Stomach (tissue), 9 donors: ENCODE measurements around the gene PRKCD. TPM values are rescaled to one million over a fixed set of nuclear protein-coding genes. Genes with fewer than 3 reads are reported as not detected.

Source experiments
- DNase-seq, 2 donors: peaks; one replicate each; pipeline versions ENCODE4 v3.0.0 to v3.0.0-alpha.2; 2013 to 2019
- H3K27ac ChIP-seq, 5 donors: fragments of 200-600 bp in 4 of 5; sonication (generic) in 4 of 5; one replicate each; pipeline ENCODE4 v1.5.1; 2013 to 2019; ENCODE audit warnings: mild to moderate bottlenecking in 1 of 5, moderate library complexity in 1 of 5
- H3K27me3 ChIP-seq, 3 donors: fragments of 200-600 bp; sonication (generic); one replicate each; pipeline ENCODE4 v1.5.1; 2017 to 2019; ENCODE audit warnings: mixed run types in 1 of 3
- H3K36me3 ChIP-seq, 4 donors: fragments of 200-600 bp; sonication (generic); 1 replicate in 3 of 4; 2 replicates in 1 of 4; pipeline ENCODE4 v1.5.1; 2016 to 2019
- H3K4me1 ChIP-seq, 4 donors: fragments of 200-600 bp; sonication (generic); one replicate each; pipeline ENCODE4 v1.5.1; 2016 to 2019
- H3K4me3 ChIP-seq, 4 donors: fragments of 200-600 bp; sonication (generic) in 3 of 4; one replicate each; pipeline ENCODE4 v1.5.1; 2016 to 2019; ENCODE audit warnings: mild to moderate bottlenecking in 1 of 4
- H3K9me3 ChIP-seq, 4 donors: fragments of 200-600 bp; sonication (generic); one replicate each; pipeline ENCODE4 v1.5.1; 2016 to 2019
- CTCF ChIP-seq, 7 experiments: fragments of 450-650 bp in 4 of 7; fragments of 200-600 bp in 3 of 7; sonication (generic) in 3 of 7; IDR thresholded peaks; one replicate each; pipeline ENCODE4 v1.5.1; 2016 to 2019; ENCODE audit warnings: antibody characterized with exemption in 7 of 7, control low read depth in 2 of 7, mild to moderate bottlenecking in 1 of 7
- EP300 ChIP-seq: sonication (generic); formaldehyde crosslinking; IDR thresholded peaks from one replicate; pipeline ENCODE4 v1.6.1; 2017; ENCODE audit warnings: antibody characterized with exemption
- POLR2A ChIP-seq, 4 donors: fragments of 450-650 bp; IDR thresholded peaks; one replicate each; pipeline ENCODE4 v1.6.1; 2016; ENCODE audit warnings: antibody characterized with exemption in 4 of 4, control low read depth in 2 of 4, mild to moderate bottlenecking in 1 of 4, moderate library complexity in 1 of 4
- POLR2AphosphoS5 ChIP-seq, 3 donors: sonication (generic); formaldehyde crosslinking; IDR thresholded peaks; one replicate each; pipeline ENCODE4 v1.6.1; 2016; ENCODE audit warnings: antibody characterized with exemption in 3 of 3
- WGBS, 5 donors: extraction: QIAGEN DNeasy Blood & Tissue Kit in 3 of 5; methylation state at CpG; one replicate each; pipeline versions ENCODE4 v1.1.5 to v1.1.7; 2013 to 2018; 5-methylcytosine and 5-hydroxymethylcytosine counted together
- intact Hi-C: fragments of 100-400 bp; cut with DNase I; formaldehyde crosslinking; loops from one replicate; pipeline ENCODE4 v1.15.1; 2023; ENCODE audit warnings: low total_unique reads
- polyA plus RNA-seq, 3 donors: library from polyadenylated mRNA; stranded (reverse); fragments of 200-250 nt; gene quantifications; one replicate each; pipeline ENCODE4 v1.2.3, GENCODE V29; 2013
- total RNA-seq, 5 donors: library from RNA; depleted of rRNA; stranded (reverse); fragments of >200 nt; gene quantifications; one replicate each; pipeline versions ENCODE4 v1.1.0 to v1.2.3, GENCODE V29; 2014 to 2016
- donor health status: healthy with polysubstance abuse.
- donor health status: Bipolar disorder and iron deficiency.
- donor health status: healthy.

PRKCD gene
- total and polyA plus RNA-seq, 8 donors = 15.6 to 117 (median 37.2) TPM

DNA sequence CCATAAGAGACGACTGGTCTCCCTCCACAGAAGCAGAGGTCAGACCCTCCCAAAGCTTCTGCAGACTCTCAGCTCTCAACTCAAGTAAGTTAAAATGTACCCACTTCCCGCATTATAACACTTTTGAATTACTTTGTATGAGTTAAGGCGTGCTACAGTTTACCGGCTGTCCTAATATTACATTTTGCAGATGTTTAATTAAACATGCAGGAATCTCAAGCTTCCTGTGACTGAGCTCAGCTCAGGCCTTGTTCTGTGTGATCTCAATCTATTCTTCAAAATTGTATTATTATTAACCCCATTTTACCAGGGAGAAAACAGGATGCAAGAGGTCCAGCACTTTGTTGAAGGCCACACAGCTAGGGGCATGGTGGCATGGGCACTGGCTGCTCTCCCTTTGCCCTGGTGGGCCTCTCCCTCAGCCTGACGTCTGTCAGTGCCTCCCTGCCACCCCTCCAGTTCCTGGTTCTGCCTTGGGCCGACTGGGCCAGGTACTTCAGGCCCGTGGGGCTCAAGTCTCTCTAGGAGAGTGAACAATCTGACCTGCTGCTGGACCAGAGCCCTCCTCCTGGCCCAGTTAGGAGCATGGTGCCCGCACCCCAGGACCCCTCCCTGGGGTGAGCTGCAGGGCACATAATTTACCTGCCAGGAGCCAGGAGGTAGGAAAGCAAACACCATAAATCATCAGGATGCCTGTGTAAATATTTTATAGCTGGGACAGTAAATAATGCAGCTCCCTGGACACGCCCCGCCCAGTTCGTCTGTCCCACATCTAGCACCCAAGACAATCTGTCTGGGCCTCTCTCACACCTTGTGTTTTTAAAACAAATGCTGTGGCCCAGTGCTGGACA is 15.9 kb upstream of the PRKCD start:
- Histone ChIP-seq H3K9me3 (no peaks in the 10 kb centered on the region), H3K4me3 (no peak overlapping the region), H3K27me3 (no peaks in the 10 kb centered on the region), H3K27ac (peak overlapping the region; percentile 21 to 73 (median 71)), H3K36me3 (no peaks in the 10 kb centered on the region), H3K4me1 (peaks cover 15 to 60% (median 38%) of the 10 kb centered on the region in 4 donors)
- 45 to 65% (median 52%) methylated on average over 11 of the region's 11 CpGs for WGBS, 5 donors
- peak; percentile 69 to 79 for DNase-seq
- no peak for TF ChIP-seq POLR2A (IDR thresholded peaks at IDR 0.05)
- TF ChIP-seq POLR2AphosphoS5 (IDR thresholded peaks at IDR 0.05) = no peak
- no peak for TF ChIP-seq CTCF (IDR thresholded peaks at IDR 0.05)
- no peak for TF ChIP-seq EP300
- intact Hi-C loops = no loop called here

DNA sequence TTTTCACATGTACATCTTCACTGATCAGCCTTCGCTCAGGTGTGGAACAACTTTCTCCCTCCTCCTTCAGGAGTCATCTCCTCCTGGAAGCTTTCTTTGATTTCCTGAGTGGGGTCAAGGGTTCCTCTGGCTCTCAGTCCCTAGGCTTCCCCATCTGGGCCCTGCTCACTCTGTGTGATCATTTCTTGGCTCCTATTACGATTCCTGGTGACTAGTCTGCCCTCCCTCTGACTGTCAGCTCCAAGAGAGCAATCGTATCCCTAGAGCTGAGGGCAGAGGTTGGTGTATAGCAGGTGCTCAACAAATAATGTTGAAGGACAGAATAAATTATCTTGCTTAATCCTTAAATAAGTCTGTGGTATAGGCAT is 15.3 kb upstream of the PRKCD start:
- Histone ChIP-seq H3K4me1 (peaks cover 22 to 64% (median 44%) of the 10 kb centered on the region in 4 donors), H3K36me3 (no peaks in the 10 kb centered on the region), H3K27me3 (no peaks in the 10 kb centered on the region), H3K9me3 (no peaks in the 10 kb centered on the region), H3K27ac (peak overlapping the region; percentile 21 to 73 (median 63)), H3K4me3 (no peak overlapping the region)
- 34 to 68% (median 35%) methylated on average over 3 of the region's 3 CpGs for WGBS, 5 donors
- intact Hi-C loops = no loop called here
- TF ChIP-seq CTCF (IDR thresholded peaks at IDR 0.05) (no peak), POLR2A (IDR thresholded peaks at IDR 0.05) (no peak), EP300 (no peak)
- no peak for DNase-seq

DNA sequence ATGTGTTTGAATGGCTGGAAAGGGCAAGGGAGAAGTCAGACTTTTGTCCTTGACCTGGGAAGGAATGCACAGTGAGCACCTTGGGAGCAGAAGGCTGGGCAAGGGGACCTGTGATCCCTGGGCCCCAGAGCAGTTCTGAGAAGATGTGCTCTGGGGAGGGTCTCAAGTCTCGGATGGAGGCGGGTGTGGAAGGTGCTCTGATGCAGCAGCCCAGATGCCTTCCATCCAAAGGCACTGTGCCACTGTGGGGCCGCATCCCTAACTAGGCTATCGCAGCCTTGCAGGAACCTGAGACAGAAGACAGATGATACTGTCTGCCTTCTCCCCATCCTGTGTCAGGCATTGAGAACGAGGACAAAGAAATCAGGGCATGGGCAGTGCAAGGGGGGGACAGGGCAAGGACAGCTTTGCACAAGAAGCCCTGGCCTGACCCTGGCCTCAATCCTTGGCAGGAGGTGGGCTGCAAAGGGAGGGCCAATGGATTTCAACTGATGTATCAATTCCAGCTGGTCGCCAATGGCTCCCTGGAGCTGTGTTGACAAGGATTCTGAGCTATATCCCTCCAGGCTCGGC is 14.6 kb upstream of the PRKCD start:
- Histone ChIP-seq H3K27me3 (no peaks in the 10 kb centered on the region), H3K36me3 (no peaks in the 10 kb centered on the region), H3K27ac (peak overlapping the region in 4 of 5 donors; percentile 33 to 73 (median 64)), H3K4me1 (peaks cover 29 to 64% (median 50%) of the 10 kb centered on the region in 4 donors), H3K9me3 (no peaks in the 10 kb centered on the region), H3K4me3 (no peak overlapping the region)
- intact Hi-C loops = no loop called here
- WGBS, 5 donors = 80 to 88% (median 85%) methylated on average over 5 to 7 of the region's 7 CpGs
- no peak for DNase-seq
- TF ChIP-seq POLR2AphosphoS5 (IDR thresholded peaks at IDR 0.05) (no peak), POLR2A (IDR thresholded peaks at IDR 0.05) (no peak), EP300 (no peak), CTCF (IDR thresholded peaks at IDR 0.05) (no peak)

GRCh38 chr3:53147151-53147902 is 13.7 kb upstream of the PRKCD start:
- Histone ChIP-seq H3K9me3 (no peaks in the 10 kb centered on the region), H3K36me3 (no peaks in the 10 kb centered on the region), H3K4me3 (no peak overlapping the region), H3K4me1 (peaks cover 37 to 66% (median 59%) of the 10 kb centered on the region in 4 donors), H3K27me3 (no peaks in the 10 kb centered on the region), H3K27ac (peak overlapping the region in 3 of 5 donors; percentile 8 to 54 (median 43))
- peak in 1 of 2 donors; percentile 25 for DNase-seq
- WGBS, 5 donors = 82 to 89% (median 84%) methylated on average over 10 to 11 of the region's 11 CpGs
- intact Hi-C loops = no loop called here
- TF ChIP-seq CTCF (IDR thresholded peaks at IDR 0.05) = no peak
- TF ChIP-seq EP300 = no peak
- TF ChIP-seq POLR2AphosphoS5 (IDR thresholded peaks at IDR 0.05) = no peak
- TF ChIP-seq POLR2A (IDR thresholded peaks at IDR 0.05) = no peak
